Limb (tissue), 2 donors: ENCODE results near the gene ARRB1.
"Not testable (repeated sequence)": the region's sequence is repeated elsewhere in the genome, so short reads cannot be mapped to it uniquely, and the experiment has no call there.

Experiments used
- DNase-seq, 2 donors: peaks; one replicate each; pipeline ENCODE4 v3.0.0-alpha.2; 2016; ENCODE audit errors: extremely low spot score in 2 of 2

Gene ARRB1

GRCh38 chr11:75371949-75372876 lies 20.8 kb upstream of the ARRB1 start:
- no peak for DNase-seq

DNA sequence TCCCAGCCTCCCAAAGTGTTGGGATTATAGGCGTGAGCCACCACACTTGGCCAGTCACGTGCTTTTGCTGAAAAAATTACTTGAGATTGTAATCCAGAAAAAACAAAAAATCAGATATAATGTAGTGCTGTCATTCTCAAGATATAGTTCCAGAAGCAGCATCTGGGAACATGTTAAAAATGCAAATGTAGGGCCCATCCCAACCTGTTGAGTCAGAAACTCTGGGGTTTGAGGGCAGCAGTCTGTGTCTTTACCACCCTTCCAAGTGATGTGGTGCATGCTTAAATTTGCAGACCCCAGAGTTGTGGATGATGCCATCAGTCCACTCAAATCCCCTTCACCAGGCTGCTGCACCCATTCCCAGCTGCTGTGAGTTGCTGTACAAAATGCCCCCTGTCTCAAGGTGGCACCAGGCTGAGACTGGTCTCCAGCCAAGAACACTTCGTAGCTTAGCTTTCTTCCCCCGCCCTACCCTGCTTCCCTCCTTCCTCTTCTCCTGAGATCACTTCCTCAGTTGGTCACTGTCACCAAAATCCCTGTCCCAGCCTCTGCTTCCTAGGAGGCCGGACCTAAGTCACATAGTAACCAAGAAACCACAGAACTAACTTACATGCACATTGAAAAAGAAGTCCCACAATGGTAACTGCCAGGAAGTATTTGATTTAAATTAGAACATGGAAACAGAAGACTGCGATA lies 18.2 kb upstream of the ARRB1 start:
- DNase-seq = no peak

DNA sequence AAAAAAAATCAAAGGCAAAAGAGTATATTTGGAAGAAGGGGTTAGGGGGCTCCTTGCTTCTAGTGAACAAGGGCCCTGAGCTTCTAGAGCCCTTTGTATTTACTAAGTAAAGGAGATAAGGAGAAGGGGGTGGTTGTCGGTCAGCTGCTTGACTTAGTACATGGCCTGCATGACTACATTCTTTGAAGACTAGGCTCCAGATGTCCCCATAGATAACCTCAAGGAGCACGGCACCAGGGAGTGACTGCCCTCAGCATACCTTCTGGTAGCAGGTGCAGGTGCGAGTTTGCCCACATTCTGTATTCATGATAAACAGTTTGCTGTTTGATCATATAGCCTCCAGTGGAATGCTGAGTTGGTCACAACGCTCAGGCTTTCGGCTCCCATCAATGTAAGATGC lies 15.4 kb upstream of the ARRB1 start:
- DNase-seq = not testable (repeated sequence)

DNA sequence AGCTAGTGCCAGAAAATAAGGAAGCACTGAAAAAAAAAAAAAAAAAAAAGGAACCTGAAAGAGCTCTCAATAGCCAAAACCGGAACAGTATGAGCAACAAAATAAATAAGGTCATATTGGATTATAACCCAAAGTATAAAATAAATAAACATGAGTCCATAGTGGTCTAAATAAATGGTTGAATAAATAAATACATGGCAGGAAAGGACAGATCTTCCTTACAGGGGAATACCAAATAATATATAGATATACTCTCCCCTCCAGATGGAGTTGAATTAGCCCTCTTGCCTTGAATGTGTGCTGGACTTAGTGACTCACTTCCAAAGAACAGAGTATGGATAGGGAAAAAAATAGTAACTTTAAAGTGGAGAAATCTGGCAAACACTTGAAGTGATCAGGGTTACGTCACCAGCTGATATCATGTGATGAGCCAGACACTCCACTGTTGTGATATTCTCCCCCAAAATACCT lies 14.3 kb upstream of the ARRB1 start:
- DNase-seq = no peak

- DNase-seq = not testable (repeated sequence)
Measured at GRCh38 chr11:75362285-75362684, 10.8 kb upstream of the ARRB1 start.

- no peak for DNase-seq
Measured at GRCh38 chr11:75356613-75357012, 5.2 kb upstream of the ARRB1 start.

- no peak for DNase-seq
Measured at GRCh38 chr11:75355051-75355450, 3.6 kb upstream of the ARRB1 start.

DNA sequence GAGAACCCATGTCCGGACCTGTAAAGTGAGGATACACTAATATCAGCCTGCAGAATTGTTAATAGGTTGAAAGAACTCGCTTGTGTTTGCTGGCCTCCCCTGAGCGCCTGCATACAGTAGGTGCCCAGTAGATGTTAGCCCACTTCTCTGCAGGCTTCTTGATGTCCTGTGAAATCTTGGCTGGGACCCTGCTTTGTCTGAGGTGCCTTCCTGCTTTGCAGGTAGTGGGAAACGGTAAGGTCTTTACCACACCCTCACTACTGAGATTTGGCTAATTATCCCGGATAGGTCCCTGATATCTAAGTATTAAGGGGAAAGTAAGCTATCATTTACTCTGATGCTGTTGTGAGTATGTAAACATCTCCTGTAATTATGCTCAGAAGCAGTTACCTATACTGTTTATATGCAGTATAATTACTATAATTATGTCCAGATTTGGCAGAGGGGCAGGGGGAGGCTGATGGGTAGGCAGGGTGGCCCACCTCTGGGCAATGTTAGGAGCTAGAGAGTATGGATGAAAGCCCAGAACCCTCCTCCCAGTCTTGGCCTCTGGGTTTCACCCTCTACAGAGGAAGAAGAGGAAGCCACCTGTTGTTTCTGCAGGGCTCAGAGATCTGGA lies 1.2 kb upstream of the ARRB1 start:
- no peak for DNase-seq

- peak in 1 of 2 donors; percentile 78 for DNase-seq
Measured at GRCh38 chr11:75351791-75352587, 528 bp upstream of the ARRB1 start.

DNA sequence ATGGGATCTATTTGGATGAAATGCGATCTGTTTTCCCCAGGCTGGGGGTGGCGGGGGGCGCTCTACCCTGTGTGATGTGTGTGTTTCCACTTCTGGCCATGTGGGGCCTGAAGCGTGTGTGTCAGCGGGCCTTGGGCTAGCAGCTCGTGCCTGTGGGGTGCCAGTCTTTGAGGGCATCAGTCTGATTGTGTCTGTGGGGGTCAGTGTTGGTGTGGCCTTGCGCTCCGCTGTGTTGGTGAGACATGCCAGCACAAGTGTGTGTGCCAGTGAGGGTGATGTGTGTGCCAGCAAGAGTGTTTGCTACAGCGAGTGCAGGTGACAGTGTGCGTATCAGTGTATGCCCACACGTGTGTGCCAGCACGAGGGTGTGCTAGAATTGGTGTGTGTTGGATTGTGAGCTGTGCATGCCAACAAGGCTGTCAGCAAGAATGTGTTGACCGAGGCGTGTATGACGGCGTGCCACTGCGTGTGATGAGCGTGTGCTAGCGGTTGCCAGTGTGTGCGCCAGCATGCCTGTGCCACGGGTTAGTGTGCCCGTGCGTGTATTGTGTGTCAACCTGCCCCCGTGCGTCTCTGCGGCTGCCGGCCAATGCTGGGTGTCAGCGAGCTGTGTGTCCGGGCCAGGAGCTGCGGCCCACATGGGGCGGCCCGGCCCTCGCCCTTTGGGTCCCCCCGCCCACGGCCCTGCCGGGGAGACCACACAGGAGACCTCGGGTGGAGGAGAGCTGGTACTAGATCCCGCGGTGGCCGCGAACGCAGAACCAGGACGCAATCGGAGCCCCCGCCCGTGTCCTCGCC lies 519 bp downstream of the ARRB1 start:
- peak in 1 of 2 donors; percentile 65 for DNase-seq

DNA sequence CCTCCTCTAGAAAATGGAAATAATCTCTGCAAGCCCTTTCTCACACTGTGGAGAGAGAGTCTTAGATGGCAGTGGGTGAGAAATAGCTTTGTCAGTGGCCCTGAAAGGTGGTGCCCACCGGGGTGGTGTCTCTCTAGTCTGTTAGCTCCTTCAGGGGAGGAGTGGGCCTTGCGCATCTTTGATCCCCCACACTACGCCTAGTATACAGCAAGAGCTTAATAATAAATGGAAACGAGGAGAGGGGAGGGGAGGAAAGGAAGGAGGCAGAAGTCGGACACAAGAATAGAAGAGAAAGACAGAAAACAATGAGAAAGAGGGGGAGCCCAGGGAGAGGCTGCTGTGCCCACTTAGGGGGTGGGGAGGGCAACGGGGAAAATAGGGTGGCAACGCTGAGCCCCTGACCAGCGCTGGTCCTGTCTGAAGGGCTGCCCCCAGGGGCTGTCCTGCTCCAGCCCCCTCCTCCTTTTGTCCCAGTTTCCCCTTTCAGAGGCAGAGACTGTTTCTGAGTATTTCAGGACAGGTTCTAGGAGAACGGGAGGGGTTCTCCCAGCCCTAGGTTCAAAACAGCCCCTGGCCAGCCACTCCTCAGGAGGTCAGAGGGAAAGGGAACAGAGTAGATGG lies 1.2 kb downstream of the ARRB1 start:
- DNase-seq = no peak

- no peak for DNase-seq
Measured at GRCh38 chr11:75349521-75350116, 1.8 kb downstream of the ARRB1 start.

DNA sequence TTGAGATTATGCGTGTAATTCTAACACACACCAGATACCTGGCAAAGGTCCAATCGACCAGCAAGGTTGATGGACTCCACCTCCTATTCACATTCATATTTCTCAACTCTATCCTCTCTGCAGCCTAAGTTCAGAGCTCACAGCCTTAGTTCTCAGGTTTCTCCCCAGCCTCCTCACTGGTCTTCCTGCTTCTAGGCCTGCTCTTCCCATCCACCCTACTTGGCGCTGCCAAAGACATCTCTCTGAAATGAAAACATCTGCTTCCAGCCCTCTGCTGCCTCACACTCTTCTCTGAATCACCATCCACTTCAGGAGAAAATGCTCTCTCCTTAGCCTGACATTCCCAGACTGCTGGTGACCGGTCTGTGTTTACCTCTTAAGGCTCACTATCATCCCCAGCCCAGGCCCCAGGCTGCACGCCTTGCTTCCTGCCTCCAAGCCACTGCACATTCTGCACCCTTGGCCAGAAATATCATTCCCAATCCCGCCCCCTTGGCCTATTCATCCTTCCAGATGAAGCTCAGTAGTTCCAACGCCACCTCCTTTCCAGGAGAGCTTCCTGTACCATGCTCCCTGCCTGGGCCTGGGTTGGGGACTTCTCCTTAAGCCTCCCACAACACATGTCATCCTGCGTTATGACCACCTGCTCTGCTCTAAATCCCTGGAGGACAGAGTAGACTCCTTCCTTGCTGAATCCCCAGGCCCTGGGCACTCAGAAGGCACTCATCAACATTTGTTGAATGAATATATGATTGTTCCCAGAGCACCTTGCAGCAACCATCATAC lies 3.5 kb downstream of the ARRB1 start:
- peak in 1 of 2 donors; percentile 59 for DNase-seq

- DNase-seq = no peak
Measured at GRCh38 chr11:75346912-75347647, 4.4 kb downstream of the ARRB1 start.

GRCh38 chr11:75346296-75346695 lies 5.2 kb downstream of the ARRB1 start:
- DNase-seq = no peak

DNA sequence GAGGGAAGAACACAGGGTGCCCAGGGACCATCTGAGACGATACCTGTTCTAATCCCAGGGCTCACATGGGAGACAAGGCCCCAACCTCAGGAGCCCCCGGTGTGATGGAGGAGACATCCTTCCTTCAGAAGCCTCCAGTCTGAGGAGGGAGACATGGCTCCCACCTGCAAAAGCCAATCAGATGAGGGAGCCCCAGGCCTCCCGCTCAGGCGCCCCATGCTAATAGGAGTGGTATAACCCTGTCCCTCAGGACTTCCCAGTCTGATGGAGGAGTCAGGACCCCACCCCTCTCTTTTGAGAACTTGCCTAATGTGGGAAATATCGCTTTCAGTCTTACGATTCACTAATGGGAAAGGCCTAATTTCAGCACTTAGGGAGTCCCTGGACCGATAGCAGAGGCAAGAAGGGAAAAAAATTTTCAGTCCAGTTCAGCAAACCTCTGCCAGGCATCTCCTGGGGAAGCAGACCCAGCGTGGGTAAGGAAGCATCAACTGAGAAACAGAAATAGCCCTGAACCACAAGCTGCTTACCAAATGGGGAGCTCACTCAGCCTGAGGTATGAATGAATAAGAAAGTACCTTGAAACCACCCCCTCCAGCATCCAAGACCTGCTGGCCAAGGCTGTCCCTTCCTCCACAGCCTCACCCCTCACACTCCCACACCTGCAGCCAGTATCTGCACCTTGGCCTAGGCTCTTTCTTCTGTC lies 5.9 kb downstream of the ARRB1 start:
- DNase-seq = no peak

GRCh38 chr11:75344761-75345454 lies 6.6 kb downstream of the ARRB1 start:
- DNase-seq = no peak
